Measurements from ENCODE around the gene DOK3. TPM values are rescaled to one million over a fixed set of nuclear protein-coding genes. Genes with fewer than 3 reads are reported as not detected.

Gene DOK3
- polyA plus RNA-seq, 2 of the 4 experiments (the other 2 are of a cell fraction) = 1.3 to 7.1 TPM

DNA sequence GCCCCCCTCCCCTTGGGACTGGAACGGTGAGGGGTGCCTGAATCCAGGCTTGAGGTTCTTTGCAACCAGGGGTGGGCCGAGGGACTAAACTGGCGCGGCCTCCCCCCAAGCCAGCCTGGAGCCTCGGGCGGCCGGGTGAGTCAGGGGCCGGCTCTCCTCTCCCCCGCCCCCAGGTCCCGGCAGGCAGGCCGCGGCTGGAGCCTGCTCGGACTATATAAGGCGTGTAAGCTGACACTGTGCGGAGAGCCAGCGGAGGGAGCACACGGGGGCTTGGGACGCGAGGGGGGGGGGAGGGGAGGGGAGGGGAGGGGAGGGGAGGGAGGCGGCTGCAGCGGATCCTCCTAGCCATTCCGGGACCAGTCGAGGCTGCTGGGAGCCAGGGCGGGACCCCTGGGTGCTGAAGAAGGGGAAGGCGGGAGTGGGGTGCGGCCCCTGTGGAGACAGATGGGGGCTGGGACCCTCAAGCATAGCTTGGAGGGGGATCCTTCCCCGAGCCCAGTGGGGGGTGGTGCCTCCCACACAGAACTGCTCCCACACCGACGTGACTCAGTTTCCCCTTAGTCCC lies 12.8 kb downstream of the DOK3 start:
- peak in 1 of 2 experiments; percentile 73 for DNase-seq (ENCODE audit: low read depth in 1 of 2, low spot score in 1 of 2)
- FAIRE-seq = no peak
- ChIA-PET CTCF (interaction anchor here (0.9 to 18.1 kb wide), 14 partner anchors 6 to 114 kb away, joined by 3 to 354 read pairs (median 6); partner anchors contain the start of genes DBN1, PFN3 and PRR7), POLR2A (interaction anchor here (0.6 to 2.0 kb wide), 17 partner anchors 12 to 436 kb away, joined by 3 to 9 read pairs (median 5); partner anchors contain the start of genes DBN1, DDX41 and TMED9)
- peak overlapping the region; percentile 82 to 95 for H3K27ac ChIP-seq
- ATAC-seq = peak; percentile 4 to 37; a peak in 3 of 6 replicates
- TF ChIP-seq POLR2A (IDR thresholded peaks at IDR 0.05; ENCODE audit: low read length) = peak; percentile 31
- TF ChIP-seq FOSL2 (IDR thresholded peaks at IDR 0.05) = no peak
- peak; percentile 50 for TF ChIP-seq FOSL2 (CRISPR knock-in tag; IDR thresholded peaks at IDR 0.05)
- TF ChIP-seq HES2 (IDR thresholded peaks at IDR 0.05) = no peak
- no peak for TF ChIP-seq BHLHE40 (IDR thresholded peaks at IDR 0.05; ENCODE audit: low read depth, low read length)
- TF ChIP-seq TP53 (CRISPR knock-in tag; IDR thresholded peaks at IDR 0.05) = no peak
- TF ChIP-seq JUN (IDR thresholded peaks at IDR 0.05) = no peak
- no peak for TF ChIP-seq RNF2 (IDR thresholded peaks at IDR 0.05; ENCODE audit: borderline replicate concordance, low read depth)
- no peaks in the 10 kb centered on the region for H3K9me3 ChIP-seq
- H3K4me2 ChIP-seq = peak overlapping the region; percentile 98
- H3K4me1 ChIP-seq = peaks cover 57% of the 10 kb centered on the region
- WGBS (ENCODE audit: missing lambda C conversion rate) = 2% methylated on average over 12 of the region's 29 CpGs
- H3K4me3 ChIP-seq = peak overlapping the region; percentile 63

GRCh38 chr5:177496070-177496726 lies 13.4 kb downstream of the DOK3 start:
- peak overlapping the region; percentile 82 to 95 for H3K27ac ChIP-seq
- WGBS (ENCODE audit: missing lambda C conversion rate) = 10% methylated on average over 9 of the region's 12 CpGs
- POLR2A ChIA-PET = interaction anchor here (0.5 to 2.0 kb wide), 9 partner anchors 11 to 435 kb away, joined by 3 to 9 read pairs (median 4); partner anchors contain the start of genes DBN1 and TMED9
- ATAC-seq (peak; percentile 58 to 69), DNase-seq (ENCODE audit: low read depth in 1 of 2, low spot score in 1 of 2) (peak; percentile 86 to 93), FAIRE-seq (no peak)
- H3K4me3 ChIP-seq = peak overlapping the region; percentile 63
- H3K4me2 ChIP-seq = peak overlapping the region; percentile 98
- TF ChIP-seq BHLHE40 (IDR thresholded peaks at IDR 0.05; ENCODE audit: low read depth, low read length) (0 out of 2 replicates have a peak, but pooled peaks have one; percentile 29), RAD21 (conservative IDR thresholded peaks at IDR 0.05 in 1 of 2, IDR thresholded peaks at IDR 0.05 in 1 of 2) (no peak), JUN (IDR thresholded peaks at IDR 0.05) (peak in 1 of 2 experiments; percentile 3; a peak in 1 of 5 replicates), CBX8 (IDR thresholded peaks at IDR 0.05) (no peak), MAFK (IDR thresholded peaks at IDR 0.05; ENCODE audit: partially characterized antibody) (no peak), NFE2L2 (conservative IDR thresholded peaks at IDR 0.05; ENCODE audit: low read length) (no peak), MYC (IDR thresholded peaks at IDR 0.05; ENCODE audit: borderline replicate concordance, low read length) (no peak)
- peaks cover 62% of the 10 kb centered on the region for H3K4me1 ChIP-seq
- CTCF ChIA-PET = interaction anchor here (1.0 to 18.1 kb wide), 9 partner anchors 8 to 113 kb away, joined by 3 to 354 read pairs (median 5); partner anchors contain the start of genes DBN1, PFN3 and PRR7
- no peaks in the 10 kb centered on the region for H3K9me3 ChIP-seq

DNA sequence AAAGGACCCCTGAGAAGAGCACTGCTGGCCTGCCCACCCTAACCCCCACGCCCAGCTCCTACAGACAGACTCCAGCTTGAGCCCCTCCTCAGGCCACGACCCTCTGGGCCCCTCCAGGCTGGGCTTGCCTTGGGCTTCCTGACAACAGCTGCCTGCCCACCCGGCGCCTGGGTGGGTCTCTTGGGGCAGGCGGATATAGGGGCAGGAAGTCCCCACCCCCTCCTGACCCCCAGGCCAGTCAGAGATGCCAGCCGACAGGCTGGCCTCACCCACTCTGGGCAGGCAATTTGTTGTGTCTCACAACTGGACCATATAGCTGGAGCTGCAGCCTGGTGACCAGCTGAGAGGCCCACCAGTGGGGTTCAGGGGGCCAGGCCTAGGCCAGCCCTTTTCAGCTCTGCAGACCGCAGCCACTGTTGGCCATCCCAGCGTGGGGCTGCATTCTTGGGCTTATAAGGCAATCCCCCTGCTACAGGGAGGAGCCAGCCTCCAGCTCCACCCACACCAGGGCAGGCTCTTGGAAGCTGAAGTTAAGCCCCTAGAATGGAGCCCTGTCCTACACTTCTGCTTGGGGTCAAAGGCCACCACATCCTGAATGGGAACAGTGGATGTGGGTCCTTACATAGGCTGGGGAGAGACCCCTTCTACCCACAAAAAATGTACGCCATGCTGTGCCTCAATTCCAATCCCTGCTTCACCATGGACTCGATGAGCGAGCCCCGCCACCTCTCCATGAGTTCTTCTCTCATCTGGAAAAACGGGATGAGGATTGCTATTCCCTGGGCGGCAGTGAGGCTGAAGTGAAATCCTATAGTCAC lies 14.2 kb downstream of the DOK3 start:
- 62% methylated on average over 12 of the region's 14 CpGs for WGBS (ENCODE audit: missing lambda C conversion rate)
- DNase-seq (ENCODE audit: low read depth in 1 of 2, low spot score in 1 of 2) (peak in 1 of 2 experiments; percentile 72), ATAC-seq (peak; percentile 6 to 27; a peak in 4 of 6 replicates), FAIRE-seq (no peak)
- Histone ChIP-seq H3K27ac (peak overlapping the region; percentile 82 to 95), H3K9me3 (no peaks in the 10 kb centered on the region), H3K4me2 (peak overlapping the region; percentile 98), H3K4me3 (peak overlapping the region; percentile 63), H3K4me1 (peaks cover 64% of the 10 kb centered on the region)
- no peak for TF ChIP-seq HES2 (IDR thresholded peaks at IDR 0.05)
- no peak for TF ChIP-seq RARB (CRISPR knock-in tag; IDR thresholded peaks at IDR 0.05)
- no peak for TF ChIP-seq ZSCAN20 (CRISPR knock-in tag; IDR thresholded peaks at IDR 0.05)
- no peak for TF ChIP-seq FOSL2 (IDR thresholded peaks at IDR 0.05)
- no peak for TF ChIP-seq FOSL2 (CRISPR knock-in tag; IDR thresholded peaks at IDR 0.05)
- TF ChIP-seq JUN (IDR thresholded peaks at IDR 0.05) = no peak
- TF ChIP-seq RAD21 (conservative IDR thresholded peaks at IDR 0.05 in 1 of 2, IDR thresholded peaks at IDR 0.05 in 1 of 2) = no peak; a peak in 1 of 5 replicates
- TF ChIP-seq, protein P1, sequence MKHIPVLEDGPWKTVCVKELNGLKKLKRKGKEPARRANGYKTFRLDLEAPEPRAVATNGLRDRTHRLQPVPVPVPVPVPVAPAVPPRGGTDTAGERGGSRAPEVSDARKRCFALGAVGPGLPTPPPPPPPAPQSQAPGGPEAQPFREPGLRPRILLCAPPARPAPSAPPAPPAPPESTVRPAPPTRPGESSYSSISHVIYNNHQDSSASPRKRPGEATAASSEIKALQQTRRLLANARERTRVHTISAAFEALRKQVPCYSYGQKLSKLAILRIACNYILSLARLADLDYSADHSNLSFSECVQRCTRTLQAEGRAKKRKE (CRISPR knock-in tag; IDR thresholded peaks at IDR 0.05; ENCODE audit: low read depth) = no peak
- TF ChIP-seq ESRRA (IDR thresholded peaks at IDR 0.05; ENCODE audit: borderline replicate concordance, low read length) = no peak
- TF ChIP-seq EHF (CRISPR knock-in tag; IDR thresholded peaks at IDR 0.05) = no peak
- no peak for TF ChIP-seq EHMT2 (IDR thresholded peaks at IDR 0.05; ENCODE audit: low read depth)
- ChIA-PET CTCF (interaction anchor here (1.1 to 18.1 kb wide), 10 partner anchors 7 to 113 kb away, joined by 3 to 354 read pairs (median 6); partner anchors contain the start of genes DBN1, PDLIM7, PFN3 and PRR7), POLR2A (interaction anchor here (0.5 to 1.5 kb wide), 5 partner anchors 17 to 191 kb away, joined by 3 to 4 read pairs (median 3); no protein-coding TSS in a partner anchor)

Data from A549 (cell line).